ENCODE results near the gene MLXIP. TPM values are rescaled to one million over a fixed set of nuclear protein-coding genes. Genes with fewer than 3 reads are reported as not detected.

The MLXIP gene
- total and polyA plus RNA-seq, 2 donors from 2014 or later, result 10.9 to 67.6 TPM

DNA sequence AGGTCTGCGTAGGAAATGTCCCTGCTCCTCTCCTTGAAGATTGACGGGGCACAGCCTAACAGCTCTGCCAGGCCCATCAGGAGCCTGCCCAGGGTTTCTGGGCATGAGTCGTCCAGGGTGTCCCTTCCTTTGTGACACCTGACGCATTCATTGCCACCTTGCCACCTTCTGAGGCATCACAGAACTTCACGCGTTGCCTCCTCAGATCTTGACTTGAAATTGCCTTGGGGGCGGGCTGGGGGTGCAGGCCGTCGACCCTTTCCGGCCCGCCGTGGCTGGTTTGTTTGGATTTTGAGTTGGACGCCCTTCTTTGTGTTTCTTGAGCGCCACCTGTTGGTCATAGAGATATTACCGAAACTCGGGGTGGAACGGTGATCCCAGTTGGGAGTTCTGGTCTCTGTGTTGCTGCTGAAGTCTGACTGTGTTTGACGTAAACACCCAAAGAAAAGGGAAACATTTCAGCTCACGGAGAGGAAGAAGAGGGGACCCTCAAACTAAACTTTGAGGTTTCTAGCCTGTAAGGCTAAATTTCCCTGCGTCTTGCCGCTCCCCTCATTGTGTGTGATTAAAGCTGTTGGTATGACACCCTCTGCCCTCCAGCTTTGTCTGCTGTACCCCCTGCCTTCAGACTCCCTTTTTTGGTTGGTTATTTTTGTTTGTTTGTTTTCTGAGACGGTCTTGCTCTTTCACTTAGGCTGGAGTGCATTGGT lies 44.6 kb downstream of the MLXIP start:
- TF ChIP-seq, protein P1, sequence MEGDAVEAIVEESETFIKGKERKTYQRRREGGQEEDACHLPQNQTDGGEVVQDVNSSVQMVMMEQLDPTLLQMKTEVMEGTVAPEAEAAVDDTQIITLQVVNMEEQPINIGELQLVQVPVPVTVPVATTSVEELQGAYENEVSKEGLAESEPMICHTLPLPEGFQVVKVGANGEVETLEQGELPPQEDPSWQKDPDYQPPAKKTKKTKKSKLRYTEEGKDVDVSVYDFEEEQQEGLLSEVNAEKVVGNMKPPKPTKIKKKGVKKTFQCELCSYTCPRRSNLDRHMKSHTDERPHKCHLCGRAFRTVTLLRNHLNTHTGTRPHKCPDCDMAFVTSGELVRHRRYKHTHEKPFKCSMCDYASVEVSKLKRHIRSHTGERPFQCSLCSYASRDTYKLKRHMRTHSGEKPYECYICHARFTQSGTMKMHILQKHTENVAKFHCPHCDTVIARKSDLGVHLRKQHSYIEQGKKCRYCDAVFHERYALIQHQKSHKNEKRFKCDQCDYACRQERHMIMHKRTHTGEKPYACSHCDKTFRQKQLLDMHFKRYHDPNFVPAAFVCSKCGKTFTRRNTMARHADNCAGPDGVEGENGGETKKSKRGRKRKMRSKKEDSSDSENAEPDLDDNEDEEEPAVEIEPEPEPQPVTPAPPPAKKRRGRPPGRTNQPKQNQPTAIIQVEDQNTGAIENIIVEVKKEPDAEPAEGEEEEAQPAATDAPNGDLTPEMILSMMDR (IDR thresholded peaks at IDR 0.05; ENCODE audit: borderline replicate concordance, extremely low read depth, insufficient read depth), result peak; percentile 76
- no peak overlapping the region for H3K9ac ChIP-seq (ENCODE audit: low read length in 3 of 3)

DNA sequence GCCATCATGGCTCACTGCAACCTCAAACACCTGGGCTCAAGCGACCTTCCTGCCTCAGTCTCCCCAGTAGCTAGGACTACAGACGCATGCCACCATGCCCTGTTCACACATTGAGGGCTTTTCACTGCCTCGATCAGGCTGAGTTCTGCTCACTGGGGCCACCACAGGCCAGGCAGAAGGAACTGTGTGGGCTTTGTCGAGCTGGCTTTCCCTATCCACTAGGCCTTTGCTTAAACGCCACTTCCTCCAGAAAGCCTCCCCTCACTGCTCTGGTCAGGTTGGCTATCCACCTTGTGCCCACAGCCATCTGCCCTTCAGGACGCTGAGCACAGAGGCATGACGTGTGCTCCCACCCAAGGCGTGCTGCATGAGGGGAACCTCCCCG lies 45.2 kb downstream of the MLXIP start:
- DNase-seq (peak in 2 of 5 donors; percentile 26 to 37), FAIRE-seq (no peak)
- no peaks in the 10 kb centered on the region for H3K27me3 ChIP-seq (ENCODE audit: control insufficient read depth, insufficient read depth, low read length)
- H3K36me3 ChIP-seq (ENCODE audit: control insufficient read depth in 2 of 3, insufficient read depth in 3 of 3, low read length in 3 of 3), result peaks cover 0 to 11% (median 7%) of the 10 kb centered on the region in 3 donors
- intact Hi-C loops (cut with DNase I), result loop anchor here (5.0 kb wide), 1 partner anchor 66 kb away; no protein-coding TSS in a partner anchor
- no peaks in the 10 kb centered on the region for H3K9me3 ChIP-seq (ENCODE audit: control insufficient read depth in 2 of 3, insufficient read depth in 1 of 3, low read length in 3 of 3)
- H3K27ac ChIP-seq (ENCODE audit: low read depth in 2 of 2, low read length in 2 of 2), result no peak overlapping the region
- TF ChIP-seq, protein P1 (IDR thresholded peaks at IDR 0.05; ENCODE audit: borderline replicate concordance, extremely low read depth, insufficient read depth), result no peak
- no peak overlapping the region for H3K9ac ChIP-seq (ENCODE audit: low read length in 3 of 3)
- H3K4me1 ChIP-seq (ENCODE audit: control insufficient read depth in 2 of 3, insufficient read depth in 2 of 3, low read depth in 1 of 3, low read length in 3 of 3), result peaks cover 0 to 27% (median 27%) of the 10 kb centered on the region in 3 donors
- no peak overlapping the region for H3K4me3 ChIP-seq (ENCODE audit: low read length in 3 of 3)

More for the DNA sequence above, 44.6 kb downstream of the MLXIP start:
- no peaks in the 10 kb centered on the region for H3K9me3 ChIP-seq (ENCODE audit: control insufficient read depth in 2 of 3, insufficient read depth in 1 of 3, low read length in 3 of 3)
- intact Hi-C loops (cut with DNase I), result loop anchor here (5.0 kb wide), 1 partner anchor 66 kb away; no protein-coding TSS in a partner anchor
- no peaks in the 10 kb centered on the region for H3K27me3 ChIP-seq (ENCODE audit: control insufficient read depth, insufficient read depth, low read length)
- peaks cover 0 to 27% (median 27%) of the 10 kb centered on the region in 3 donors for H3K4me1 ChIP-seq (ENCODE audit: control insufficient read depth in 2 of 3, insufficient read depth in 2 of 3, low read depth in 1 of 3, low read length in 3 of 3)
- DNase-seq, result peak; percentile 75 to 91 (median 84)
- peaks cover 0 to 6% (median 2%) of the 10 kb centered on the region in 3 donors for H3K36me3 ChIP-seq (ENCODE audit: control insufficient read depth in 2 of 3, insufficient read depth in 3 of 3, low read length in 3 of 3)
- FAIRE-seq, result no peak
- H3K27ac ChIP-seq (ENCODE audit: low read depth in 2 of 2, low read length in 2 of 2), result no peak overlapping the region
- no peak overlapping the region for H3K4me3 ChIP-seq (ENCODE audit: low read length in 3 of 3)

DNA sequence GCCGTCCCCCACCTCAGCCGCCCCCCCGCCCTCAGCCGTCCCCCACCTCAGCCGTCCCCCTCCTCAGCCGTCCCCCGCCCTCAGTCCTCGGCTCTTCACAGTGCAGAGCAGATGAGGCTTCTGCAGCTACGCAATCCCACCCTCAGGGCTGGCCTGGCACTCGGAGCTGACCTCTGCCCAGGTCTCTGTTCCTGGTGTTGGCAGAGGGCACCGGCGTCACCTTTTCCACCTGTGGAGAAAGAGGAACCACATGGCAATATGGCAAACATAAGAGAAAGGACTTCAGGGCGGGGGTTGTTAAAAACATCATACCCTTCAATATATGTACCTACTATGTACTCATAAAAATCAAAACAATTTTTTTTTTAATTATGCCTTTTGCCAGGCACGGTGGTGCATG lies 45.8 kb downstream of the MLXIP start:
- Histone ChIP-seq H3K4me1 (ENCODE audit: control insufficient read depth in 2 of 3, insufficient read depth in 2 of 3, low read depth in 1 of 3, low read length in 3 of 3) (peaks cover 0 to 27% (median 27%) of the 10 kb centered on the region in 3 donors), H3K4me3 (ENCODE audit: low read length in 3 of 3) (no peak overlapping the region), H3K9ac (ENCODE audit: low read length in 3 of 3) (no peak overlapping the region), H3K9me3 (ENCODE audit: control insufficient read depth in 2 of 3, insufficient read depth in 1 of 3, low read length in 3 of 3) (no peaks in the 10 kb centered on the region), H3K27ac (ENCODE audit: low read depth in 2 of 2, low read length in 2 of 2) (no peak overlapping the region), H3K36me3 (ENCODE audit: control insufficient read depth in 2 of 3, insufficient read depth in 3 of 3, low read length in 3 of 3) (peaks cover 0 to 15% (median 13%) of the 10 kb centered on the region in 3 donors), H3K27me3 (ENCODE audit: control insufficient read depth, insufficient read depth, low read length) (no peaks in the 10 kb centered on the region)
- intact Hi-C loops (cut with DNase I), result loop anchor here (5.0 kb wide), 1 partner anchor 67 kb away; no protein-coding TSS in a partner anchor
- TF ChIP-seq, protein P1 (IDR thresholded peaks at IDR 0.05; ENCODE audit: borderline replicate concordance, extremely low read depth, insufficient read depth), result no peak
- DNase-seq (peak in 1 of 5 donors; percentile 72), FAIRE-seq (no peak)
